ENCODE data around the gene PPP6R2.

DNA sequence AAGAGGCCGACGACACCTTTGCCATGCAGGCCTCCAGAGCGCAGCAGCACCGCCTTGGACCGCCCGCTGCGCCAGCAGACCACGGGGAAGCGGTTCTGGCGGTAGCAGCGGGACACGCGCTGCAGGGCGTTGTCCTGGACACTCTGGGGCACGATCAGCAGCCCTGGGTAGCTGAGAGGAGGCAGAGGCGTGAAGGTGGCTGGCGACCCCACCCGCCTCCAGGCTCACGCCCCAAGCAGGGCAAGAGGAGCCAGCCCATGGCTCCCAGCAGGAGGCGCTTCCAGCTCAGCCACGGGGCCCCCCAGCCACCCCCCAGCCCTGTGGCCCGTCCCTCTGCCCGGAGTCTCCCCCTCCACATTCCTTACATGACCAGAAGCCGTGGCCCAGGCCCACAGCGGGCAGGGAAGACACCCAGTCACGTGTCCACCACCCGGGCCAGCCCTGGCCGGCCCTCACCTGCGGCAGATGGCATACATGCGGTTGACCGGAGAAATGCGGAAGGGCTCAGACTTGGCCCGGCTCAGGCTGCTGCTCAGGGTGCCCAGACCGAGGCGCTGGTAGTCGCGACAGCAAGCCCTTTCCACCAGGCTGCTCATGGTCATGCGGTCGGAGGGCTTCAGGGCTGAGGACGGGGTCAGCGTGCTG is 116.5 kb downstream of the PPP6R2 start:
- TF ChIP-seq, protein P1, sequence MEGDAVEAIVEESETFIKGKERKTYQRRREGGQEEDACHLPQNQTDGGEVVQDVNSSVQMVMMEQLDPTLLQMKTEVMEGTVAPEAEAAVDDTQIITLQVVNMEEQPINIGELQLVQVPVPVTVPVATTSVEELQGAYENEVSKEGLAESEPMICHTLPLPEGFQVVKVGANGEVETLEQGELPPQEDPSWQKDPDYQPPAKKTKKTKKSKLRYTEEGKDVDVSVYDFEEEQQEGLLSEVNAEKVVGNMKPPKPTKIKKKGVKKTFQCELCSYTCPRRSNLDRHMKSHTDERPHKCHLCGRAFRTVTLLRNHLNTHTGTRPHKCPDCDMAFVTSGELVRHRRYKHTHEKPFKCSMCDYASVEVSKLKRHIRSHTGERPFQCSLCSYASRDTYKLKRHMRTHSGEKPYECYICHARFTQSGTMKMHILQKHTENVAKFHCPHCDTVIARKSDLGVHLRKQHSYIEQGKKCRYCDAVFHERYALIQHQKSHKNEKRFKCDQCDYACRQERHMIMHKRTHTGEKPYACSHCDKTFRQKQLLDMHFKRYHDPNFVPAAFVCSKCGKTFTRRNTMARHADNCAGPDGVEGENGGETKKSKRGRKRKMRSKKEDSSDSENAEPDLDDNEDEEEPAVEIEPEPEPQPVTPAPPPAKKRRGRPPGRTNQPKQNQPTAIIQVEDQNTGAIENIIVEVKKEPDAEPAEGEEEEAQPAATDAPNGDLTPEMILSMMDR (IDR thresholded peaks at IDR 0.05; ENCODE audit: extremely low read depth in 1 of 2, insufficient read depth in 1 of 2, low read depth in 1 of 2, low read length in 2 of 2): no peak
- TF ChIP-seq EZH2 (IDR thresholded peaks at IDR 0.05; ENCODE audit: borderline replicate concordance, low read depth, low read length, severe bottlenecking): no peak
- no peak for TF ChIP-seq POLR2A (IDR thresholded peaks at IDR 0.05; ENCODE audit: low read depth, low read length)
- TF ChIP-seq JUN (IDR thresholded peaks at IDR 0.05; ENCODE audit: borderline replicate concordance, insufficient read depth, insufficient read length, low read depth): no peak
- TF ChIP-seq POLR2AphosphoS5 (IDR thresholded peaks at IDR 0.05; ENCODE audit: insufficient read depth, low read depth, low read length): no peak
- TF ChIP-seq, protein P2, sequence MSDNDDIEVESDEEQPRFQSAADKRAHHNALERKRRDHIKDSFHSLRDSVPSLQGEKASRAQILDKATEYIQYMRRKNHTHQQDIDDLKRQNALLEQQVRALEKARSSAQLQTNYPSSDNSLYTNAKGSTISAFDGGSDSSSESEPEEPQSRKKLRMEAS (IDR thresholded peaks at IDR 0.05; ENCODE audit: insufficient read depth, insufficient read length): no peak
